Right ventricle myocardium superior (tissue), 1 donor: ENCODE results near the gene TSPAN3. TPM values are rescaled to one million over a fixed set of nuclear protein-coding genes. Genes with fewer than 3 reads are reported as not detected.

Experiments used
- ATAC-seq: fragments of 200-7000 bp; cut with Tn5 transposase; one replicate; pipeline ENCODE4 v1.9.1; 2020; ENCODE audit warnings: mild to moderate bottlenecking; ENCODE audit not compliant: poor library complexity
- DNase-seq: peaks from one replicate; pipeline ENCODE4 v3.0.0-alpha.2; 2020
- intact Hi-C: fragments of 100-400 bp; cut with DNase I; formaldehyde crosslinking; loops from one replicate; pipeline ENCODE4 v1.11.2; 2022
- long read RNA-seq: library from polyadenylated mRNA; unstranded; transcript quantifications from one replicate; pipeline ENCODE4 v2.0.0, GENCODE V29; 2021
- total RNA-seq: library from RNA; stranded (reverse); fragmentation: NEBNext Ultra II Directional; extraction: Animal tissue kit (Norgen Biotek cat#: 25700); gene quantifications from one replicate; pipeline ENCODE4 v1.2.1, GENCODE V29; 2021
- donor health status: DM: no; HTN: yes; CAD: no; lungs with severe emphysema.

TSPAN3 gene
- total RNA-seq, result 85.2 TPM
- long read RNA-seq, full-length matches to known transcripts, result 240 of 246 reads
- long read RNA-seq, partial matches to known transcripts, result 4 of 246 reads
- long read RNA-seq, other reads (novel, unspliced or antisense), result 2 of 246 reads

DNA sequence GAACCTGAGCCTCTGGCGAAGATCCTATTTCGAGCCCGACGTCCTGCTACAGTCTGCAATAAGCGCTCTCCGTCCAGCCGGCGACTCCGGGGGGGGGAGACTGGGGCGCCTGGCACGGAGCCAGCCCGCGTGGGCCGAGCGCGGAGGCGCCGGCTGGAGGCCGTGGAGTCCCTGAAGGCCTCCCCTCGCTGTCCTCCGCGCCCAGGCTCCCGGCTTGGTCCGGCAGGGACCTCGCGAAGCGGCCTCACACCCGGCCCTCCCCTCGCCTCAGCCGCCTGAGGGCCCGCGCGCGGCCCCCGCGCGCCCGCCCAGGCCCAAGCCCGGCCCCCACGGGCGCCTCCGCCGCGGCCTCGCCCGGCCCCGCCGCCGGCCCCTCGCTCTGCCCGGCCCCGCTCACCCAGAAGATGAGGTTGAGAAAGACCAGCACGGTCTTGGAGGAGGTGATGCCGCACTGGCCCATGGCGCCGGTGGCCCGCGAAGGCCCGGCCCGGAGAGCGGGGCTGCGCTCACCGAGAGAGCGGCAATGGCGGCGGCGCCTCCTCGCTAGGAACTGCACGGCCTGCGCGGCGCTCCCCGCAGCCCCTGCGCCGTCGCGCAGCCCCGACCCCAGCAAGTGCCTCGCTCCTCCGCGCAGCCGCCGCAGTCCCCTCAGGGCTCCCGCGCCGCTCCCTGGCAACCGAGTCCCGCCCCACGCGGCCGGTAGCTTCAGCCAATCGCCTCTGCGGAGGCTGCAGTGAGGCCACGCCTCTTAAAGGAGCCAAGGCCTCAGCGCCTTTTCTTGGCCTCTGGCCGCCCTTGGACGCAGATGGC is at the start of gene TSPAN3:
TSPAN3 (minus strand) TSS at position 615 of the 810 bp plus-strand sequence; CDS start at position 460, 155 bp downstream.
- intact Hi-C loops, result no loop called here
- ATAC-seq, result peak; percentile 98
- DNase-seq, result peak; percentile 96

DNA sequence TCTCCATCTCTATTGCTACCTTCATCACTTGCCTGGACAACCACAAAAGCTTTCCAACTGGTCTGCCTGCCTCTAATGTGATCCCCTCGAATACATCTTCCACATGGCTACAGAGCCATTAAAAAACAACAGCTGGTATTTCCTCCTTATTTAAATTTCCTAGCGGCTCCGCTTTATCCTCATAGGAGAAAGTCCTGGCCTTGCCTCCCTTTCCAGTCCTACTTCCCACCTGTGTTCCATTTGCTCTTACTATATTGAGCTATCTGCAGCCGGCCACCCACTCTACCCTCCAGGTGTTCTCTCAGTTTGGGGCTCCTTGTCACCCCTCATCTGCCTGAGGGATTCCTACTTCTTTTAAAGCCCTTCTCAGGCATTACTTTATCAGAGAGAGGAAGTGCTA is 49.7 kb upstream of the TSPAN3 start:
- no peak for DNase-seq
- intact Hi-C loops, result no loop called here
- ATAC-seq, result no peak

DNA sequence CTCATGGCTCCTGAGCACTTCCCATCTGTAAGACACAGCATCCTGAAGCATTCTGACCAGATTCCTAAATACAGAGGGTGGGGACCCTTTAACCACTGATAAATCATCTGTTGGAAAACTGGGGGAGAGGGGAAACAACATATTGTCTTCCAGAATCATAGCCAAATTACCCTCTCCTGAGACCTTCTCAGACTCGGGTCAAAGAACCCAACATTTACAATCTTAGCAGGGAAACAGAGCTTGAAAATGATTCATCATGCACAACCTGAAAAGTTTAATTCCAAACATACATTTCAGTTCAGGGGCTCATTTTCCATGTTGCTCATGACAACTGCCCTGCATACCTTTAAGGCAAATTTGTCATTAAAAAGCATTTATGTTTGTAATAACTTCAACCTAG is 48.5 kb upstream of the TSPAN3 start:
- intact Hi-C loops, result loop anchor here (2.0 to 5.0 kb wide), 2 partner anchors 423 to 513 kb away; partner anchors contain the start of gene LINGO1
- ATAC-seq, result no peak
- no peak for DNase-seq

DNA sequence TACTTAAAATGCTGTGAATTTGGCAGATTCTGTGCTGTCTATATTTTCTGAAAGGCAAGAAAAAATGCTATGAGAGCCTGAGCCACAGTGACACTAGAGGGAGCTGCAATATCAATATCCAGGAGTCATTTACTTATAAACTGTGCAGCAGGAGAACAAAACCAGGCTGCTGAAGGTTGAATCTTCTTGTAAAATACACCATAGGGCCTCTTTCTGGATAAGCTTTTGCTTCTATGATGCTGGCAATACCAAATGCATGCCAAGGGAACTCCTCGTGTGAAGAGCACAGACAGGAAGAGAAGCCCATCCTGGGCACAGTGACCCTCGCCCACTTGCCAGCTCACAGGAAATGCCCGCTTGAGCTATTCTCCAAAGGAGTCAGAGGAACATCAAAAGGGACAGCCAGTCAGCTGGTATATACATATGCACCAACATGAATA is 48.0 kb upstream of the TSPAN3 start:
- ATAC-seq (peak; percentile 88), DNase-seq (no peak)
- intact Hi-C loops, result loop anchor here (2.0 to 5.0 kb wide), 2 partner anchors 424 to 513 kb away; partner anchors contain the start of gene LINGO1

DNA sequence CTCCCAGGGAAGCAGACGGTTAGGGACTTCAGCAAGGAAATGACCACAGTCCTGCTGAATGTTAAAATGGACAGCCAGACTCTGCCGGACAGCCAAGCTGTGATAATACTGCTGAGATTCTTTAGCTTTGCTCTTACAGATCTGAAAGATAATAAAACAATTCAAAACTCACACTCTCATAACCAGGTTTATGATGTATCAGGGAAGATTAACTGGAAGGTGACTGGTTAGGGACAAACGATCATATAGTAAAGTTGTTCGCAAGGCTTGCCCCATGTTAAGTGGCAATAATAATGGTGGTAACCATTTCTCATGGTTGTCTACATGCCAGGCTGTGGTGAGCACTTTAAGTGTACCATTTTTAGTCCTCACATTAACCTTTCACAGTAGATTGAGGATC is 44.3 kb upstream of the TSPAN3 start:
- no peak for ATAC-seq
- intact Hi-C loops, result loop anchor here (5.0 kb wide), 1 partner anchor 517 kb away; the partner anchor contains the start of gene LINGO1
- no peak for DNase-seq

DNA sequence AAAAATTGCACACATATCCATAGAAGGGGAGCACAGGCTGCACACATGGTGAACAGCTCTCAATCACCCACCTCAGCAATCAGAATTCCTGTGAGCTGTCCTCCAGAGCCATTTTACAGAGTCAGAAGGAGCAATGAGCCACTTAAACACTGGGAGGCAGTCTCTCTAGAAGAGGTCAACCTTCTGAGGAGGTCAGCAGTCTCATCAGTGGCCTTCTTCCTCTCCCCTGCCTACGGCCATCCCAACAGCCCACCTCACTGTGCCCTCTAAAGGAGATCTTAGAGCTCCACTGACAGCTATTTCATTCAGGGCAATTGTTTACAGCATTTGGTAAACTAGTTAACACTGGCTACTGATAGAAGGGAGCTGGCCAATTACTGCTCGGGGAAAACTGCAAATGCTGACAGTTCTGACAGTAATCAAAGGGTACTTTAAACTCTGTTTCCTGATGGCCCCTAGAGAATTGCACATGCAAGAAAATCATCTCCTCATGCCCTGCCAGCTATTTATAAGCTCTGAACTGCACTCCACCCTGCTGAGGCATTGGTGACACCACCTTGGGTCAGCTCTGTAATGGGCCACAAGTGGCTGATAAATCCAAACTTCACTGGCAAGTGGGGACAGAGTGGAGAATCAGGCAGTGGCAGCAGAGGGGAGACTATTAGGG is 42.1 kb upstream of the TSPAN3 start:
- no peak for DNase-seq
- ATAC-seq, result peak; percentile 31
- intact Hi-C loops, result no loop called here

DNA sequence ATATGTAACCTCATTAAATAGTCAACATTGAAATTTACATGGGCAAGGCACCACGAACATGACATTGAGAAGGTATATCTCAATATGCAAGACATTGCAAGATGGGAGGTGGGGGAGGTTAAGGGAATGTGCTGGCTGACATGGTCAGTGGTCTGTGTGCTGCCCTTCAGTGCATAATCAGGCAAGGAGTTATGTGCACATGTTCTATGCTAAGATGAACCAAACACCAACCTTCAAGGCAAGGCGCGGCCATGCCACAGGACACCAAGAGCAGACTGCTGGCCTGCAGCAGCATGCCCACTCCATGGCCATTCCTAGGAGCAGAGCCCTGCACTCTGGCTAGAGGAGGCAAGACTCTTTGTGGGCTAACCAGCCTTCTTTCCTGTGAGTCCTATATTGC is 40.9 kb upstream of the TSPAN3 start:
- intact Hi-C loops, result no loop called here
- no peak for ATAC-seq
- DNase-seq, result no peak

DNA sequence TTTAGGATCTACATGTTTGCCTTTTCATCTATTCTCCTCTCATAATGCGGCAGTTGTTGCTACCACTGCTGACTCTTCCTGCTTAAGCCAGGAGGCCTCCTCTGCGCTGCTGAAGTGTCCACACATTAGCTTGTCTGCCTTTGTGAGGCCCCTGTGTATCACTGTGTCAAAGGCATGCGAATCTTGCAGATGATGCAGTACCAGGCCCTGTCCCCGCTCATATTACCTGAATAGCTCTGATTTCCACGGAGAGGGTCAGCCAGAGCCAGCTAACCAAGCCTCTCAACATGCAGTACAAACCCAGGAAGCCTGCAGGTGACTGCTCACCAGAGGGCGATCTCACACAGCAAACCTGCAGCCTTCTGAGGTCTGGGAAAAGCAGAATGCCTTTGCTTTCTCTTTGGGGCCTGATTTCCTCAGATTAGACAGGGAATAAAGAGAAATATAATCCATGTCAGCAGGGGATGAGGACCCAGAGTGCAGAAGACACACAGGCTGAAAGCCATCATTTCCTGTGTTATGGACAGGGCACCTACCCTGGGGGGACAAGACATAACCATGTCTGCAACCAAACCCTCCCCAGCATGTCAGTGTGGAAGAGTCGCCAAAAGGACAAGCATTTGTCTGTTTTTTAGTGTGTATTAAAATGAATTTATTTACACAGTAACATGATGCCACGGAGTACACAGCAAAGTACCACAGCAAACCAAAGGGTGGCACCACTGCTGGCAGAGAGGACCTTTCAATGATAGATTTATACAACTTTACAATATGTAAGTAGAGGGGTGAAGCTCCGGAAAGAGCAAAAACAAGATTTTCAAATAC is 36.8 kb upstream of the TSPAN3 start:
- intact Hi-C loops, result no loop called here
- ATAC-seq (peak; percentile 80), DNase-seq (peak; percentile 62)

DNA sequence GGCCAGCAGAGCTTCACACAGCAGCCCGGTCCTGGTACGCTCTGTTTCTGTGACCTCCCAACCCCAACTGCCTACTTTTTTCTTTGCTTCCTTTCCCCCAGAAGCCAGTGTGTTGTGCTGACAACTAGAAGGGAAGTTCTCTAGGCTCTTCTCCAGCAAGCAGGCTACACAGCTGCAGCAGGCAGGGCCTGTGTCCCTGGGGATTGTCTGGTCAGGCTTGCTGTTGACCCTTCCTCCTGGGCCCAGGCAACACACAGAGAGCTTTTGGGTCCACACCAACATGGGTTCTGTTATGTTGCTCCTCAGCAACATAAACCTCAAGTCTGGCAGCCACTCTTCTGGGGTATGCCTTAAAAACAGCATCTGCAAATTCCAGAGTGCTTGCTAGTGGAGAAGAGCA is 36.2 kb upstream of the TSPAN3 start:
- ATAC-seq, result peak; percentile 80
- intact Hi-C loops, result no loop called here
- DNase-seq, result peak; percentile 70

DNA sequence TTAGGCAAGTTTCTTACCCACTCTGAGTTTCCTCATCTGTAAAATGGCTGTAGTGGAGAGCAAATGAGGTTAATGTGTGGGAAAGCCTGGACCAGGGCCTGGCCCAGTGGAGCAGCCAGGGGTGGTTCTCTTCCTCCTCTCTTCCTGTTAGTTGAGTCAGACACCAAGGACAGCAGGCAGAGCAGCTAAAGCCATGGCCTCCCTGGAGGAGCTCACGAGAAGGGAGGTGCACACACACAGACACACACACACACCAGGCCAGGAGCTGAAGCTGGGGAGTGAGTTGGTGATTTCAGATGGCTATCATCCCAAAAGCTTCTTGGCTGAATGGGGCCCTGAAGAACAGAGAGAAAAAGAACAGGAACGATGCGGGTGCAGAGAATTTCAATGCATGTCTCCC is 33.2 kb upstream of the TSPAN3 start:
- ATAC-seq (peak; percentile 34), DNase-seq (peak; percentile 57)
- intact Hi-C loops, result no loop called here

DNA sequence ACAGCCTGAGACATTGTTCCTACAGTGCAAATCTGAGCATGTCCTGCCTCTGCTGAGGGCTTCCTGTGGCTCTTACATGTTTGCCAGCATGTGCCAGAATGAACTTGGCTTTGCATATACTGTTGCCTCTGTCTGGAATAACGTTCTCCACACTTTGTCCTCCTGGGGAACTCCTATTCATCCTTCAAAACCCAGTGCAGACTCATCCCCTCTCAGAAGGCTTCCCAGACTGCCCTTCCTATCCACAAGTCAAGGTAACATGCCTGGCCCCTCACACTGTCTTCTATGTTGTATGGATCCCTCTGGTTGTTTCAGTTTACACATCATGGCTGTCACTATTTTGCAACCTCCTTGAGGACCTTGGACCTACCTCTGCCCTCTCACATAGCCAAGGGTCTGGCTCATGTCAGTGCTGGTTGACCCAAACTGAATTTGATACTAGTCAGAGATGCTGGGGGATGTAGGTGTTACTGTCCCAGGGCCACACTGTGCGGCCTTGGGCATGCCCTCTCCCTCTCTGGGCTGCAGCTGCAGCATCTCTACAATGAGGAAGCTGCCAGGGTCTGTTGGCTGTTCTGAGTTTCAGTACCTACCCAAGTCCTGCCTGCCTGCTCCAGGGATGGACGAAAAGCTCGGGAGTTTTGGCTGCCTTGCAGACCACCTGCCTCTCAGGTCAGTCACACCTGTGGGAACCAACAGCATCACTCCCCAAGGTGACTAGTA is 29.0 kb upstream of the TSPAN3 start:
- DNase-seq (no peak), ATAC-seq (no peak)
- intact Hi-C loops, result no loop called here

DNA sequence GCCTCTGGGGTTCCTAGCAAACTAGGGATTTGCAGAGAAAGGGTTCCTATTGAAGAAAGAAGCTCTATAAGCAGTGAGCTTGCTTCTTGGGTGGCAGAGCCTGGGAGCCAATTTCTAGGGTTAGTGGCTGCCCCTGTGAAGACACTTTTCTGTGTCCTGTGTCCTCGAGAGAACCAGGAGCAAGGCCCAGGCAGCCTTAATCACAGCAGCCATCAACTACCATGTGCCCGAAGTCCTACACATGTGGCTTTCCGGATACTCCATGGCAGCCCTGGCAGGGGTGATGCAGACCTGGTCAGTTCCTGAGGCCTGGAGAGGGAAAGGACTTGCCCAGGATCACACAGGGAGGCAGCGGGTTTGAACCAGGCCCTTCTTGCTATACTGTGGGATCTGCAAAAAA is 27.7 kb upstream of the TSPAN3 start:
- ATAC-seq, result no peak
- no peak for DNase-seq
- intact Hi-C loops, result no loop called here

DNA sequence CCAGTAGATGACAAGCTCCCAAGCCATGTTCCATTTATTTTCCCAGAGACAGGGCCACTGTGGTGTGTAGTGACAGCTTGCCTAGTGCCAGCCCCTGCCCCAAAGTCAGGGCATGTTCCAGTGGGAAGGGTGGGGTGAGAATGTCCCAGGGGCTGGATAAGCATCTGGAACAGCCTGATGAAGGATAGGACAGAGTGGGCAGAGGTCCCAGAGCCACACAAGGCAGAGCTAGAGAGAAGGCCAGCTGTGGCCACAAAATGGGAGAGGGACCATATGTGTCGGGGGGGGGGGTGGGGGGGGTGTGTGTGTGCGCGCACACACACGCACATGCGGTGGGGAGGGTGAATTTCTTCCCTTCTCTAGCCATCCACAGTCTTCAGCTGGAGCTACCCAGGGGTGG is 27.0 kb upstream of the TSPAN3 start:
- ATAC-seq, result no peak
- intact Hi-C loops, result no loop called here
- no peak for DNase-seq

DNA sequence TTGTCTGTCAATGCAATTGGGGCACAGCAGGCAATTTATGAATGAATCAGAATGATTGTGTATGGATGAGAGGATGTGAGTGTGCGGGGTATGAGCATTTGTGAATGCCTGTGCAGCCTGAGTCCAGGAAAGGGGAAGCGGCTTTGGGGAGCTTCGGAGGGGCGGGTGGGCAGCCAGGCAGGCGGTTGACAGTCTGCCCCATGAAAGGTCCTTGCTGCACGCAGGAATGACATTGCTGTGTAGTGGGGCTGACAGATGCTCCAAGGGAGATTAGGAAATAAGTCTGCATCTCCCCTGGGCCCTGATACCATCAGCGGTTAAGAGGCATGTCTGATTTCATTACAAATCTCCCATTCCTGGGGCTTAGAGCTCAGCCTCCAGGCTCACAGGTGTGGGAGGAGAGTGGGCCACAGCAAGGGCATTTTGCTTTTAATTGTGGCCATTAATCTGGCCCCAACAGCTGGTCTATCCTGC is 26.4 kb upstream of the TSPAN3 start:
- DNase-seq (no peak), ATAC-seq (no peak)
- intact Hi-C loops, result no loop called here

DNA sequence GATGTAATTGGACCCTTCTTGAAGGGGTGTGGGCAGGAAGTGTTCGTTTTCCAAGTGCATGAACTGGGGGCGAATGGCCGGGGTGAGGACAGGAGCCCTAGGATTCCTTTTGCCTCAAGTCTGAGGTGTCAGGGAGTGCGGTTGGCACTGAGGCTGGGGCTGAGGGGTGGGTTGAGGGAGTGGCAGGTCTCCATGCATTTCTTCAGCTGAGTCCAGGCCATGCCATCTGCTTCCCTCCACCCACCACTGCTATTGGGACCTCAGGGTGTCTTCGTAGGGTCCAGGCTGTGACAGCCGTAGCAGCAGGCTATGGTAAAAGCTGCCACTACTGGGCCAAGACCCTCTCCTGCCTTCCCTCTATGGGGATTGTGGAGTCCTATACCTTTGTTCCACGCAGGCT is 25.6 kb upstream of the TSPAN3 start:
- intact Hi-C loops, result no loop called here
- no peak for ATAC-seq

DNA sequence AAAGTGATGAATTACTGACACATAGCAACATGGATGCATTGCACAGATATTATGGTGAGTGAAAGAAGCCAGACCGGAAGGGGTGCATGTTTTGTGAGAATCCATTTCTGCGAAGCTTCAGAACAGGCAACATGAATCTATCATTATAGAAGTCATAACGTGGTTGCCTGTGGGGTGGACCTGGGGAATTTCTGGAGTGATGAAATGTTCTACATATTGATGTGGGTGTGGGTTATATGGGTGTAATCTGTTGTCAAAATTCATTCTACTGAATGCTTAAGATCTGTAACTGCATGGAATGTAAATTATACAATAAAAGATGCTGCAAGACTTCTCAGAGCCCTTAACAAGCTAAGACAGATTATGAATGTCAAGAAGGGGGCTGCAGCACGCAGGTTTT is 25.2 kb upstream of the TSPAN3 start:
- DNase-seq (no peak), ATAC-seq (no peak)
- intact Hi-C loops, result no loop called here

More for the DNA sequence above, 25.6 kb upstream of the TSPAN3 start:
- DNase-seq, result no peak

DNA sequence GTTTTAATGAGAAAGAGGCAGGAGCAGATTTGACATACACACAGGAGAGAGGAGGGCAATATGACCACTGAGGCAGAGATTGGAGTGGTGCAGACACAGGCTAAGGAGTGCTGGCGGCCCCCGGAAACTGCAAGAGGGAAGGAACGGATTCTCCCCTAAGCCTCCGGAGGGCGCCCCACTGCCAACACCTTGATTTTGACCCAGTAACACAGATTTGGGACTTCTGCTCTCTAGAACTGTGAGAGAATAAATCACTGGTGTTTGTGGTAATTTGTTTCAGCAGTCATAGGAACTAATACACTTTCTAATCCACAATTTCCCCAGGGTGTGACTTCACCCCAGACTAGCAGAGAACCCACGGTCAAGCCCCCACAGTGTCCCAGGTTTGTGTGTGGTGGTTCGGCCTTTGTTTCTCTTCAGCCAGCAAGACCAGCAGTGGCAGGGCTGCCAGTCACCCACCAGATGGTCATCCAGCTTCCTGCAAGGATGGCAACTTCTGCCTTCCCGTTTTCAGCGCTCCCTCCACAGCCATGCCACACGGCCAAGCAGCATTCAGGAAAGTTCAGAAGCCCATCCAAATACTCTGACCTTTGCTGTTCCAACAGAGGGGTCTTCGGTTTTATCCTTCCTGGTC is 23.6 kb upstream of the TSPAN3 start:
- intact Hi-C loops, result no loop called here
- ATAC-seq (no peak), DNase-seq (no peak)

DNA sequence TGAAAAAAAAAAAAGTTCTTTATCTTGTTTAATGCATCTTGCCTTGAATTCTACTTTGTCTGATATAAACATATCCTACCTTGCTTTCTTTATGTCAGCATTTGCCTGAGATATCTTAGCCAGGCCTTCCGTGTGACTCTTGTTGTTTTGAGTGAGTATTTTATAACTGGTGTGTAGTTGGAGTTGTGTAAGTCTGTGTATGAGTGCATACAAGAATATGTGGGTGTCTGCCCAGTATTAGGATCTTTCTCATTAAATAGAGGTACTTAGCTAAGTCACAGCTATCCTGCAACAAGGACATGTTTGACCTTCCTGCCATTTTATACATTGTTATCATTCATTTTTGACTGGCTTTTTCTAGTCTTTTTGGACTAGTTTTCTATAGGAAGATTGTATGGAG is 22.5 kb upstream of the TSPAN3 start:
- ATAC-seq (no peak), DNase-seq (no peak)
- intact Hi-C loops, result no loop called here
